Peyer's patch (tissue), 4 donors: Measurements from ENCODE around the gene HK2. TPM values are rescaled to one million over a fixed set of nuclear protein-coding genes. Genes with fewer than 3 reads are reported as not detected.

ENCODE experiments used
- DNase-seq, 3 donors: peaks; one replicate each; pipeline ENCODE4 v3.0.0-alpha.2; 2017 to 2019
- H3K27ac ChIP-seq, 4 donors: fragments of 200-600 bp; sonication (generic); one replicate each; pipeline ENCODE4 v1.5.1; 2016 to 2019
- H3K27me3 ChIP-seq, 2 donors: fragments of 200-600 bp; sonication (generic); one replicate each; pipeline ENCODE4 v1.5.1; 2019
- H3K36me3 ChIP-seq, 3 donors: fragments of 200-600 bp; sonication (generic); one replicate each; pipeline ENCODE4 v1.5.1; 2016 to 2019
- H3K4me1 ChIP-seq, 4 donors: fragments of 200-600 bp; sonication (generic); one replicate each; pipeline ENCODE4 v1.5.1; 2016 to 2019
- H3K4me3 ChIP-seq, 4 donors: fragments of 200-600 bp; sonication (generic); 1 replicate in 3 of 4; 2 replicates in 1 of 4; pipeline ENCODE4 v1.5.1; 2016 to 2019; ENCODE audit warnings: mild to moderate bottlenecking in 1 of 4
- H3K9me3 ChIP-seq, 4 donors: fragments of 200-600 bp; sonication (generic); one replicate each; pipeline ENCODE4 v1.5.1; 2016 to 2019; ENCODE audit warnings: mild to moderate bottlenecking in 1 of 4
- POLR2A ChIP-seq, 2 donors: fragments of 450-650 bp; IDR thresholded peaks; one replicate each; pipeline ENCODE4 v1.5.1; 2017; ENCODE audit warnings: antibody characterized with exemption in 2 of 2, mild to moderate bottlenecking in 2 of 2, moderate library complexity in 2 of 2
- total RNA-seq, 4 donors: library from RNA; depleted of rRNA; stranded (reverse); fragments of >200 nt; gene quantifications; one replicate each; pipeline ENCODE4 v1.1.0, GENCODE V29; 2016
- TF ChIP-seq, protein P1 (sequence below), 6 experiments: fragments of 450-650 bp in 4 of 6; fragments of 200-600 bp in 2 of 6; sonication (generic) in 1 of 6; IDR thresholded peaks; one replicate each; pipeline ENCODE4 v1.5.1; 2017 to 2019; ENCODE audit warnings: antibody characterized with exemption in 6 of 6, mild to moderate bottlenecking in 3 of 6, moderate library complexity in 1 of 6

HK2 gene
- total RNA-seq, 4 donors from 2014 or later = 9.9 to 39.9 (median 24.8) TPM

DNA sequence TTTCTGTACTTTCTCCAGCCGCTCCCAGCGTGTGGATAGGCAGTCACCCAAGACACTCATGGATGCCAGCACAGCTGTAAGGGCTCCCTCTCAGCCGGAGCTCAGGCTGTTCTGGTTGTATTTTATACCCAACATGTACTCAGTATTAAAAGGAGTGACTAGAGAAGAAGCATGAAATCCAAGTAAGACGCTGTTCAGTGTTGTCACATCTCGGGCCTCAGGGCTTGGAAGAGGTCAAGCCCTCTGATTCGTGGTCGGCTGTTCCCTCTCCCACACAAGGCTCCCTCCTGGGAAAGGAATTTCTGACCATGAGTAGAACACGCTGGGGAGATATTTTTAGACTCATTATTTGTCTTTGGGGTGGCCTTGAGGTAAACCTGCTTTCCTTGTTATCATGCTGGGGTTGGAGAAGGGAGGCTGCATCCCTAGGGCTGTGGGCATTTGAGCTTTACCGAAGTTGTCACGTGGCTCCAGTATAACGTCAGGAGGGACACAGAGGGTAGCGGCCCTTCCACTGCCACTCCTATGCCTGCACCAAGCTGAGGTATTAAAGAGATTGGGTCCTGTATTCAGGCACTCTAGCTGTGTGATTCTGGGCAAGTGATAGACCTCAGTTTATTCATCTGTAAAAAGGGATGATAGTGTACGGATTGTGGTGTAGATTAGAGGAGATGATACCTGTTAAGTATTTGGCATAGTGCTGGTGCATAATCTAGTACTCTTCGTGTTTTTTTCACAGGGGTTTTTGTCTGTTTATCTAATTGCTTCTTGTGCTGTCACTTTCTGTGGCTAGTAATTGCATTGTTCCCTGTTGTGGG lies 34.1 kb downstream of the HK2 start:
- no peaks in the 10 kb centered on the region for H3K36me3 ChIP-seq
- TF ChIP-seq POLR2A (IDR thresholded peaks at IDR 0.05) = no peak
- TF ChIP-seq, protein P1, sequence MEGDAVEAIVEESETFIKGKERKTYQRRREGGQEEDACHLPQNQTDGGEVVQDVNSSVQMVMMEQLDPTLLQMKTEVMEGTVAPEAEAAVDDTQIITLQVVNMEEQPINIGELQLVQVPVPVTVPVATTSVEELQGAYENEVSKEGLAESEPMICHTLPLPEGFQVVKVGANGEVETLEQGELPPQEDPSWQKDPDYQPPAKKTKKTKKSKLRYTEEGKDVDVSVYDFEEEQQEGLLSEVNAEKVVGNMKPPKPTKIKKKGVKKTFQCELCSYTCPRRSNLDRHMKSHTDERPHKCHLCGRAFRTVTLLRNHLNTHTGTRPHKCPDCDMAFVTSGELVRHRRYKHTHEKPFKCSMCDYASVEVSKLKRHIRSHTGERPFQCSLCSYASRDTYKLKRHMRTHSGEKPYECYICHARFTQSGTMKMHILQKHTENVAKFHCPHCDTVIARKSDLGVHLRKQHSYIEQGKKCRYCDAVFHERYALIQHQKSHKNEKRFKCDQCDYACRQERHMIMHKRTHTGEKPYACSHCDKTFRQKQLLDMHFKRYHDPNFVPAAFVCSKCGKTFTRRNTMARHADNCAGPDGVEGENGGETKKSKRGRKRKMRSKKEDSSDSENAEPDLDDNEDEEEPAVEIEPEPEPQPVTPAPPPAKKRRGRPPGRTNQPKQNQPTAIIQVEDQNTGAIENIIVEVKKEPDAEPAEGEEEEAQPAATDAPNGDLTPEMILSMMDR (IDR thresholded peaks at IDR 0.05) = no peak
- H3K27ac ChIP-seq = peak overlapping the region in 2 of 4 donors; percentile 23 to 25
- peaks cover 0 to 23% (median 2%) of the 10 kb centered on the region in 4 donors for H3K4me1 ChIP-seq
- no peak for DNase-seq
- H3K27me3 ChIP-seq = no peaks in the 10 kb centered on the region
- no peaks in the 10 kb centered on the region for H3K9me3 ChIP-seq
- no peak overlapping the region for H3K4me3 ChIP-seq

DNA sequence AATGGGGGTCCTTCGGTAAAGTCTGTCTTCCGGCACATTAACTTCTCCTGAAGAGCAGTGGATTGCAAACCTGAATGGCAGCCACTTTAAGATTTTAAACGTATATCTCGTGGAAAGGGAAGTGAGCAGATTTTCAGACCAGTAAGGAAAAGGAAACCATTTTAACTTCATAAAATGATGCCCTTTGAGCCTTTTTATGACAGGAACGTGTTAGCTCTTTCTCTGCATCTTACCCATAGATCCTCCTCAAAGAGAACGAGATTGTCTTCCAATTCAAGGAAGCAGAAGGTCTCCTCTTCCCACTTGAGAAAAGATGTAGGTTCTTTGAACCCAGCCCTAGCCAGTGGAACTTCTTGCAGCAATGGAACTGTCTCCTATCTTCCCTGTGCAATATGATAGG lies 35.6 kb downstream of the HK2 start:
- no peak for TF ChIP-seq POLR2A (IDR thresholded peaks at IDR 0.05)
- TF ChIP-seq, protein P1 (IDR thresholded peaks at IDR 0.05) = no peak
- DNase-seq = no peak
- H3K9me3 ChIP-seq = no peaks in the 10 kb centered on the region
- H3K27ac ChIP-seq = peak overlapping the region in 1 of 4 donors; percentile 15
- no peaks in the 10 kb centered on the region for H3K27me3 ChIP-seq
- H3K36me3 ChIP-seq = peaks cover 0 to 6% (median 0%) of the 10 kb centered on the region in 3 donors
- no peak overlapping the region for H3K4me3 ChIP-seq
- peaks cover 0 to 10% (median 2%) of the 10 kb centered on the region in 4 donors for H3K4me1 ChIP-seq

DNA sequence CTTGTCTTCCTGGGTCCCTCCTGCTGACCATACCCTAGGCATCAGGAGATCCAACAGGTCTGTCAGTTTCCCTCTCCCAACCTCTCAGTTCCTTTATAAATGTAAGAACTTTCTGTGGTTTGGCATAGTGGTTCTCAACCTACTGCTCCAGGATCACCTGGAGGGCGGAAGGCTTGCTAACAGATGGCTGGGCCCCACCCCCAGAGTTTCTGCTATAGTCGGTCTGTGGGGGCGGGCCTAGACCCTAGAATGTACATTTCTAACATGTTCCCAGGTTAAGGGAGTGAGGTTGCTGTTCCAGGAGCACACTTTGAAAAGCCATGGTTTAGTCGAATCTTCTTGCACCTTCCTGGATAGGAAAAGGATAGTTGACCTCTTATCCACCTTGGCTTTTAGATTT lies 37.0 kb downstream of the HK2 start:
- Histone ChIP-seq H3K9me3 (no peaks in the 10 kb centered on the region), H3K27ac (no peak overlapping the region), H3K27me3 (no peaks in the 10 kb centered on the region), H3K4me1 (peaks cover 0 to 3% (median 0%) of the 10 kb centered on the region in 4 donors), H3K36me3 (peaks cover 0 to 7% (median 0%) of the 10 kb centered on the region in 3 donors), H3K4me3 (no peak overlapping the region)
- DNase-seq = no peak
- no peak for TF ChIP-seq POLR2A (IDR thresholded peaks at IDR 0.05)
- TF ChIP-seq, protein P1 (IDR thresholded peaks at IDR 0.05) = no peak

GRCh38 chr2:74871414-74871813 lies 37.5 kb downstream of the HK2 start:
- DNase-seq = no peak
- TF ChIP-seq POLR2A (IDR thresholded peaks at IDR 0.05) = no peak
- TF ChIP-seq, protein P1 (IDR thresholded peaks at IDR 0.05) = no peak
- peaks cover 0 to 7% (median 0%) of the 10 kb centered on the region in 3 donors for H3K36me3 ChIP-seq
- no peak overlapping the region for H3K4me3 ChIP-seq
- H3K27me3 ChIP-seq = no peaks in the 10 kb centered on the region
- H3K4me1 ChIP-seq = peaks cover 0 to 3% (median 0%) of the 10 kb centered on the region in 4 donors
- H3K27ac ChIP-seq = no peak overlapping the region
- no peaks in the 10 kb centered on the region for H3K9me3 ChIP-seq

- TF ChIP-seq, protein P1 (IDR thresholded peaks at IDR 0.05) = no peak
- no peak for TF ChIP-seq POLR2A (IDR thresholded peaks at IDR 0.05)
- no peak for DNase-seq
- H3K4me1 ChIP-seq = peaks cover 0 to 3% (median 0%) of the 10 kb centered on the region in 4 donors
- peaks cover 0 to 14% (median 0%) of the 10 kb centered on the region in 3 donors for H3K36me3 ChIP-seq
- no peak overlapping the region for H3K4me3 ChIP-seq
- H3K27ac ChIP-seq = no peak overlapping the region
- H3K9me3 ChIP-seq = no peaks in the 10 kb centered on the region
- no peaks in the 10 kb centered on the region for H3K27me3 ChIP-seq
Measured at GRCh38 chr2:74872389-74872836, 38.5 kb downstream of the HK2 start.
